Measurements from ENCODE around the gene EML4. TPM values are rescaled to one million over a fixed set of nuclear protein-coding genes. Genes with fewer than 3 reads are reported as not detected.
"Not testable (repeated sequence)": the region's sequence is repeated elsewhere in the genome, so short reads cannot be mapped to it uniquely, and the experiment has no call there.

EML4 gene
- total RNA-seq, 1 donor from 2014 or later, result 43.0 TPM

DNA sequence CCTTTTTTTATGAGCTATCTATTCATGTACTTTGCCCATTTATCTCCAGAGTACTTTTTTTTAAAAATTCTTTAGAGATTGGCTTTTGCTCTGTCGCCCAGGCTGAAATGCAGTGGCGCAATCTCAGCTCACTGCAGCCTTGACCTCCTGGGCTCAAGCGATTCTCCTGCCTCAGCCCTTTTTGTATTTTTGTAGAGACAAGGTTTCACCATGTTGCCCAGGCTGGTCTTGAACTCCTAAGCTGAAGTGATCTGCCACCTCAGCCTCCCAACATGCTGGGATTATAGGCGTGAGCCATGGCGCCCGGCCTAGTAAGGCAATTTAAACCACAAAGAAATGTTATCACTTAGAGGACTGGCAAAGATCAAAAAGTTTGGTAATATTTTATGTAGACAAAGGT, 177.7 kb downstream of the EML4 start:
- H3K4me1 Mint-ChIP-seq (ENCODE audit: low read depth), result peaks cover 19% of the 10 kb centered on the region
- DNase-seq (ENCODE audit: low spot score); H3K9me3 Mint-ChIP-seq; H3K27ac Mint-ChIP-seq; H3K4me3 Mint-ChIP-seq (ENCODE audit: low read depth); H3K27me3 Mint-ChIP-seq (ENCODE audit: low read depth); intact Hi-C loops (cut with micrococcal nuclease): not testable (repeated sequence)
- H3K36me3 Mint-ChIP-seq (ENCODE audit: low read depth), result peaks cover 67% of the 10 kb centered on the region

DNA sequence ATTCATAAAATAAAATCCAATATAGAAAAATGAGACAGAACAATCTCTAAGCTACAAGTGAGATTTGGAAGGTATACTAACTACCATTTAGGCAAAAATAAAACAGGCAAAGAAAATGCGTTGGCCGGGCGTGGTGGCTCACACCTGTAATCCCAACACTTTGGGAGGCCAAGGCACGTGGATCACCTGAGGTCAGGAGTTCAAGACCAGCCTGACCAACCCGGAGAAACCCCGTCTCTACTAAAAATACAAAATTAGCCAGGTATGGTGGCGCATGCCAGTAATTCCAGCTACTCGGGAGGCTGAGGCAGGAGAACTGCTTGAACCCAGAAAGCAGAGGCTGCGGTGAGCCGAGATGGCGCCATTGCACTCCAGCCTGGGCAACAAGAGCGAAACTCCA, 178.4 kb downstream of the EML4 start:
- H3K27me3 Mint-ChIP-seq (ENCODE audit: low read depth); H3K27ac Mint-ChIP-seq; H3K4me3 Mint-ChIP-seq (ENCODE audit: low read depth); H3K9me3 Mint-ChIP-seq; DNase-seq (ENCODE audit: low spot score); intact Hi-C loops (cut with micrococcal nuclease): not testable (repeated sequence)
- Mint-ChIP-seq H3K4me1 (ENCODE audit: low read depth) (peaks cover 12% of the 10 kb centered on the region), H3K36me3 (ENCODE audit: low read depth) (peaks cover 73% of the 10 kb centered on the region)

DNA sequence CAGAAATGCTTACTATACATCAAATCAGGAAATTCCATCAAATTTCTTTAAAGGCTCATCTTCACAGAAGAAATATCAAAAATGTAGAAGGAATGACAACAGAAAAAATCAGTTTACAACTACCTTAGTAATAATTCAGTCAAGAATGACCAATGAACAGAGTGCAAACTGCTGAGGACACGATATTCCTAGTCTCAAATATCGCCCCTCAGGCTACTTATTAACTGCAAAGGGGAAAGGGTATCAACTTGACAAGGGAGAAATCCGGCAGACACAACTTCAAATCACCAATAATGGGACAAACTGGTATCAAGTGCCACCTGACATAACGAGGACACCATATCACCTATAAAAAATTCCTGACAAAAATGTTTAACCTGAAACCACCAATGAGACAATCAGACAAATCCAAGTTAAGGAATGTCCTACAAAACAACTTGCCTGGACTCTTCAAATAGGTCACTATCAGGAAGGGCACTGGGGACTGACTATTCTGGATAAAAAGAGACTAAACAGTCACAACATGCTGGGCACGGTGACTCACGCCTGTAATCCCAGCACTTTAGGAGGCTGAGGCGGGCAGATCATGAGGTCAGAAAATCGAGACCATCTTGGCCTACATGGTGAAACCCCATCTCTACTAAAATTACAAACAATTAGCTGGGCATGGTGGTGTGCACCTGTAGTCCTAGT, 179.1 kb downstream of the EML4 start:
- Mint-ChIP-seq H3K4me3 (ENCODE audit: low read depth) (no peak overlapping the region), H3K27me3 (ENCODE audit: low read depth) (no peaks in the 10 kb centered on the region), H3K4me1 (ENCODE audit: low read depth) (peaks cover 6% of the 10 kb centered on the region), H3K9me3 (no peaks in the 10 kb centered on the region), H3K27ac (no peak overlapping the region), H3K36me3 (ENCODE audit: low read depth) (peaks cover 71% of the 10 kb centered on the region)
- intact Hi-C loops (cut with micrococcal nuclease), result no loop called here
- no peak for DNase-seq (ENCODE audit: low spot score)

DNA sequence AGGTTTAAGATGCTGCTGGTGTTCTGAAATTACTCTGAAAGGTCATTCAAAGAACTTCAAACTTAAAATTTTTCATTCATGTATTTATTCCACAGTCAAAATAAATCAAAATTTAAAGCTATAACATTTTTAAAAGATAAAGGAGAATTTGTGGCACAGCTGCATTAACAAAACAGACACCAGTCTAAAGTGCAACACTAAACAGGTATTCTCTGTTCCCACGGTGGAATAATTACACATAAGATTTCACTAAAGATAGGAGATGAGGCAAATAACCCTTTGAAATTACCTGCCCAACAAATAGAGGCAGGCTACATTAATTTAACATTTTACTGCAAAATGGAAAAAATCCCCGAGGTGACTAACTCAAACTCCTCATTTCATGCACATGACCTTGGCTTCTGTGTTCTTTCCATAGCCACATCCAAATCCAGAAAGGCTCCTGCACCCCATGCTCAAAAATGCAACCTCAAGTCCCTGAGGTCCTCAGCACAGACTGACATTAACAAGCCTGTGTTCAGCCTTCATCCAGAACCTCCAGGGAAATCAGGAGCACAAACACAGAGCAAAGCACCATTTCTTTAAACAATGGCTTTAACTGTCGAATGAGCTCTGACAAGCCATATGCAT, 181.4 kb downstream of the EML4 start:
- Mint-ChIP-seq H3K36me3 (ENCODE audit: low read depth) (peaks cover 66% of the 10 kb centered on the region), H3K27ac (no peak overlapping the region), H3K27me3 (ENCODE audit: low read depth) (no peaks in the 10 kb centered on the region), H3K4me1 (ENCODE audit: low read depth) (peaks cover 11% of the 10 kb centered on the region), H3K9me3 (no peaks in the 10 kb centered on the region), H3K4me3 (ENCODE audit: low read depth) (no peak overlapping the region)
- intact Hi-C loops (cut with micrococcal nuclease), result no loop called here
- no peak for DNase-seq (ENCODE audit: low spot score)

DNA sequence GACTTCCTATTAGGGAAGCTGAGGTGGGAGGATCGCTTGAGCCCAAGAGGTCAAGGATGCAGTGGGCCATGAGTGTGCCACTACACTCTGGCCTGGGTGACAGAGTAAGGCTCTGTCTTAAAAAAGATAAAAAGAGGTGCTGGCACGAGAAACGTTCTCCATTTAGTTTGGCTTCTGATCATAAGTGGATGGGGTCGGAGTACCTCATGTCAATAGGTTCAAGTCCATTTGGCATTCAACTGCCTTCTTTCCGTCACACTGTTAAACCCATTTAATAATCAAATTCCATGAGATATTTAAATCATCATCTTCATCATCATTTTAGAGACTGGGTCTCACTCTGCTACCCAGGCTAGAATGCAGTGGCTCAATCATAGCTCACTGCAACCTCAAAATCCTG, 182.7 kb downstream of the EML4 start:
- DNase-seq (ENCODE audit: low spot score), result no peak
- H3K36me3 Mint-ChIP-seq (ENCODE audit: low read depth), result peaks cover 64% of the 10 kb centered on the region
- peaks cover 11% of the 10 kb centered on the region for H3K4me1 Mint-ChIP-seq (ENCODE audit: low read depth)
- H3K4me3 Mint-ChIP-seq (ENCODE audit: low read depth), result no peak overlapping the region
- intact Hi-C loops (cut with micrococcal nuclease), result no loop called here
- H3K27me3 Mint-ChIP-seq (ENCODE audit: low read depth), result no peaks in the 10 kb centered on the region
- H3K9me3 Mint-ChIP-seq, result no peaks in the 10 kb centered on the region
- no peak overlapping the region for H3K27ac Mint-ChIP-seq

DNA sequence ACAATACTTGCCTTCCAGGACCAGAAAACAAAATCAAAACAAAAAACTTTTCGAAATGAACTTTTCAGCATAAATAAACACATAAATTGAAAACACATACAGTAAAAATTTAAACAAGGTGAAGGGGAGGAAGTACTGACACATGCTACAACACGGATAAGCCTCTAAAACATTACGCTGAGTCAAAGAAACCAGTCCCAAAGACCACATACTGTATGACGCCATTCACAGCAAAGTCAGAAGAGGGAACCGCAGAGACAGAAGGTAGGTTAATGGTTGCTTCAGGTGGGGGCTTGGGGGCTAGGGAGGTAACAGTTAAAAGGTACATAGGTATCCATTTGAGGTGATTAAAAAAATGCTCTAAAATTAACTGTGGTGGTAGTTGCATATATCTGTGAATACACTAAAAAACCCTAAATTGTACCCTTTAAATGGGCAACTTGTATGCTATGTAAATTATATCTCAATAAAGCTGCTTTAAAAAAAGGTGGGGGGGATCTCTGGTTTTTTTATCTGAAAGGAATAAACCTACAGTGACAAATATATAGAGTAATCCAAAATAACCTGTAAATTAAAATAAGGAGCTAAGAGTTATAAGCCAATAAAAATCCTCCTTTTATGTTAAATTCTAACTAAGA, 184.8 kb downstream of the EML4 start:
- H3K4me1 Mint-ChIP-seq (ENCODE audit: low read depth), result peaks cover 26% of the 10 kb centered on the region
- no peaks in the 10 kb centered on the region for H3K9me3 Mint-ChIP-seq
- peaks cover 46% of the 10 kb centered on the region for H3K36me3 Mint-ChIP-seq (ENCODE audit: low read depth)
- no peak overlapping the region for H3K4me3 Mint-ChIP-seq (ENCODE audit: low read depth)
- peak overlapping the region; percentile 8 for H3K27ac Mint-ChIP-seq
- DNase-seq (ENCODE audit: low spot score), result no peak
- intact Hi-C loops (cut with micrococcal nuclease), result no loop called here
- no peaks in the 10 kb centered on the region for H3K27me3 Mint-ChIP-seq (ENCODE audit: low read depth)

DNA sequence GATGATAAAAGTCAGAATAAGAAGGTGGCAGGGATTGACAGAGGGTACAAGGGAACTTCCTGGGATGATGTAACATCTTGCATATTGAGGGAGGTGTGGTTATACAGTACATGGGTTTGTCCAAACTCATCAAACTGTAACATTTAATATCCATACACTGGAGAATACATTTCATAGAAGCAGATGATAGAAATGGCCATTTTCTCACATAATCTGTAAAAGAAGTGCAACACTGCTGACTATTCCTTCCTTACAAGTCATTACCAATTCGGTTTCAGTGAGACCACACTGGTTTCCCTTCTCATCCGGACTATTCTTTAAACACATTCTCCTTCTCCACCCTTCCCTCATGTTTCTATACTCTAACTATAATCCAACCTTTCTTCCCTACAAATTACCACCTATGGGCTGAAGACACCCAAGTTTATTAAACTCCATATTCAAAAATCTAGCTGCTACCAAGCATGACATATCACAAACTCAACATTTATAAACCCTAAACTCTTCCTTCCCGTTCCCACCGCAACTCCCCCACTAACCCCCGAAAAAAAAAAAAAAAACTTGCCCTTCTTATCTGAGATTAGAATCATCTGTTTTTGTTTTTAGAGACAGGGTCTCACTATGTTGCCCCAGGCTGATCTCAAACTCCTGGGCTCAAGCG, 190.3 kb downstream of the EML4 start:
- peak overlapping the region; percentile 84 for H3K4me3 Mint-ChIP-seq (ENCODE audit: low read depth)
- no peaks in the 10 kb centered on the region for H3K9me3 Mint-ChIP-seq
- no peaks in the 10 kb centered on the region for H3K27me3 Mint-ChIP-seq (ENCODE audit: low read depth)
- no peak for DNase-seq (ENCODE audit: low spot score)
- intact Hi-C loops (cut with micrococcal nuclease), result no loop called here
- peak overlapping the region; percentile 96 for H3K27ac Mint-ChIP-seq
- H3K36me3 Mint-ChIP-seq (ENCODE audit: low read depth), result peaks cover 4% of the 10 kb centered on the region
- peaks cover 37% of the 10 kb centered on the region for H3K4me1 Mint-ChIP-seq (ENCODE audit: low read depth)

DNA sequence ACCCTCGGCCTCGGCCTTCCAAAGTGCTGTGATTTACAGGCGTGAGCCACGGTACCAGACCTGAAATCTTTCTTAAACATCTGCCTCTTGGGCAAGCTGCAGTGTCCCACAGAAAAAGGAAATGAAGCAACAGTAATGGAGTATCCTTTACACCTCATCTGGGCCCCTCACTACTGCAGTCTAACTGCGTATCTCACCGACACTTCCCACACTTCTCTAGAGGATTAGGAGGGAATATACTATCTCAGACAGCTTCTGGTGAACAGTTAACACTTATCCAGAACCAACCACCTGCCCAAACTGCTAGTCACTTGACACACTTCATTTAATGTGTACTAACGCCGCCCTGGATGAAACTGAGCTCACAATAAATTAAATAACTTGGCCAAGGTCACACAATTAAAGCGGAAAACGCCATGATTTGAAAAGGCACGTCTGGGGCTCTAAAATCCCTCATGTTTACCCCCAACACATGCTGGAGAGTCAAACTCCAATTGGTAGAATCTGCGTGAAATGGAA, 190.9 kb downstream of the EML4 start:
- Mint-ChIP-seq H3K9me3 (no peaks in the 10 kb centered on the region), H3K27ac (peak overlapping the region; percentile 96), H3K4me1 (ENCODE audit: low read depth) (peaks cover 35% of the 10 kb centered on the region), H3K4me3 (ENCODE audit: low read depth) (peak overlapping the region; percentile 84), H3K27me3 (ENCODE audit: low read depth) (peaks cover 2% of the 10 kb centered on the region), H3K36me3 (ENCODE audit: low read depth) (peaks cover 4% of the 10 kb centered on the region)
- intact Hi-C loops (cut with micrococcal nuclease), result loop anchor here (2.0 to 5.0 kb wide), 4 partner anchors 61 to 451 kb away; partner anchors contain the start of gene MTA3
- DNase-seq (ENCODE audit: low spot score), result no peak

DNA sequence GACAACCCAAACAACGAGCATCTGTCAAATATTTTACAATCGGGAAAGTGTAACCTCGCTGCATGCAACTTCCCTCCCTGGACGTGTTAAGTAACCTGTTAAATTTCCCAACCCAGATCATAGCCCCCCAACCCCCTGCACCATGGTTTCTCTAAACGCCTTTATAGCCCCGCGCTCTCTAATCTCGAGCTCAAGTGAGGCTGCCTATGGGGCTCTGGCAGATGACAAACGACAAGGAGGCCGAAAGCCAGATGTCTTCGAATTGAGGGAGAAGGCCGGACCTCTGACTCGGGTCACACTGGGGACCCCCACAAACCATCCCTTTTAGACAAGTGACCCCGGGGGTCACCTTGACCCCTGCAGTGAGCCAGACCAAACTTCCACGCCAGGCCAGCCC, 191.3 kb downstream of the EML4 start:
- Mint-ChIP-seq H3K27me3 (ENCODE audit: low read depth) (peaks cover 2% of the 10 kb centered on the region), H3K27ac (peak overlapping the region; percentile 96), H3K4me3 (ENCODE audit: low read depth) (peak overlapping the region; percentile 84), H3K4me1 (ENCODE audit: low read depth) (peaks cover 35% of the 10 kb centered on the region), H3K36me3 (ENCODE audit: low read depth) (peaks cover 4% of the 10 kb centered on the region), H3K9me3 (no peaks in the 10 kb centered on the region)
- DNase-seq (ENCODE audit: low spot score), result no peak
- intact Hi-C loops (cut with micrococcal nuclease), result loop anchor here (2.0 to 5.0 kb wide), 4 partner anchors 60 to 450 kb away; partner anchors contain the start of gene MTA3

DNA sequence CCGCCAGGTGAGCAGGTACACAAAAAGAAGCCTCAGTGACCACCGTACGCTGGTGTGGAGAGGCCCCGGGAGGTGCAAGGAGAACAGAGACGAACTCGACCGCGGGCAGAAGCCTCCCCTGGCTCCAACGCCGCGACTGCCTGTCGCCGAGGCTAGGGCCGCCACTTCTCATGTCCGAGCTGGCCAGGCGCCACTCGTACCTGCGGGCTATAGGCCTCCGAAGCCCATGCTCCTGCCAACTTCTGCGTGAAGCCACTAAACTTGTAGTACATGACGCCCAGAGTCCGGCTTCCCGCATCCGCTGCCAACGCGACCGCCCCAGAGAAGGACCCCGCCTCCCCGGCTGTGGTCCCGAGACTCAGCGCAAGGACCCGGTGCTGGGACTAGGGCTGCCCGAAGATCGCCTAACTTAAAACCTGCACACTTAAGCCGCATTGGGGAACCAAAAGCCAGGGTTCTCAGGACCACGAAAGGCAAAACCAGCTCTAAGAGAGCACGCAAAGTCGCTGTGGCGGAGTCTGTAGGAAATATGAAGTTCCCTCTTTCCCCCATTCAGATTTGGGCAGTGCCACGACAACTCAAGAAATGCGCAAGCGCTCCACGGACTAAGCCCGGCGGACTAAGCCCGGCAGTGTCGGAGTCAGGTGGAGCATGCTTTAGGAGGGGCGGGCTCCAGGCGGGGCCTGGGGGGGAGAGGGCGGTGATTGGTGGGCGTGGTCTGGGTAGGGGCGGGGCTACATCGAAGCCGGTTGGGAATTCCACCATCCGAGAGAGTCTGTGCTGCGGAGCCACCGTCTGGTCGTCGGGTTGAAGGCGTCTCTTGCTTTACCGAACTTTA, 192.0 kb downstream of the EML4 start, which contains the start of gene COX7A2L:
COX7A2L (minus strand) TSS at position 328 of the 838 bp plus-strand sequence; CDS start at position 272, 56 bp downstream.
- DNase-seq (ENCODE audit: low spot score), result peak; percentile 91
- H3K4me1 Mint-ChIP-seq (ENCODE audit: low read depth), result peaks cover 35% of the 10 kb centered on the region
- peak within 1 kb of the TSS; percentile 96 for H3K27ac Mint-ChIP-seq

DNA sequence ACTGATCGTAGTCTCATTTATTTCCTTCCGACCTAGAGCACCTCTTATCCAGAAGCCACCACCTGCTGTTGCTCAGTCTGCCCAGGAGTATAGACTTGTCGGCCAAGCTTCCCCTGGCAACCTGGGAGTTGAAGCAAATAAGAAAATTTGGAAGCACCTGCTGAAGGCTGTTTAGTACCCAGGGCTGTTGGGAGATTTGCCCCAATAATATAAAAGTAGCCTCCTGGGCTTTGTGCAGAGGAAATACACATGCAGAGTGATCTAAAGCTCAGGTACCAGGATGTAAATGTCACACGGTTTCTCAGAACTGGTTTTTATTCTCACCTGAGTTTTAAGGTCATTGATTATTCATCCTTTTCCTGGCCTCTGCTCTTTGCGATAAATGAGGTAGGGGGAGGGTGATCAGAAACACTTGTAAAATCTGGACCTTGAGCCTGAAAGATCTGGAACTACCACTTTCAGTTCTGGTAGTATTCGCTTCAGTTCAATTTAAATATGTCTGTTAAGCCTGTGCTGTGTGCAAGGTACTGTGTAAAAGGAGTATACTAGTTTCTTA, 192.7 kb downstream of the EML4 start:
- H3K36me3 Mint-ChIP-seq (ENCODE audit: low read depth), result no peaks in the 10 kb centered on the region
- peak overlapping the region; percentile 96 for H3K27ac Mint-ChIP-seq
- H3K9me3 Mint-ChIP-seq, result no peaks in the 10 kb centered on the region
- no peak for DNase-seq (ENCODE audit: low spot score)
- peaks cover 35% of the 10 kb centered on the region for H3K4me1 Mint-ChIP-seq (ENCODE audit: low read depth)
- peaks cover 2% of the 10 kb centered on the region for H3K27me3 Mint-ChIP-seq (ENCODE audit: low read depth)
- intact Hi-C loops (cut with micrococcal nuclease), result loop anchor here (1.0 to 5.0 kb wide), 8 partner anchors 59 to 521 kb away; partner anchors contain the start of gene MTA3
- H3K4me3 Mint-ChIP-seq (ENCODE audit: low read depth), result peak overlapping the region; percentile 84

More for the DNA sequence above, 192.0 kb downstream of the EML4 start, which contains the start of gene COX7A2L:
- H3K4me3 Mint-ChIP-seq (ENCODE audit: low read depth), result peak within 1 kb of the TSS; percentile 84
- H3K9me3 Mint-ChIP-seq, result no peaks in the 10 kb centered on the region
- peaks cover 2% of the 10 kb centered on the region for H3K27me3 Mint-ChIP-seq (ENCODE audit: low read depth)
- peaks cover 3% of the 10 kb centered on the region for H3K36me3 Mint-ChIP-seq (ENCODE audit: low read depth)
- intact Hi-C loops (cut with micrococcal nuclease), result loop anchor here (1.0 to 5.0 kb wide), 7 partner anchors 60 to 450 kb away; partner anchors contain the start of gene MTA3

Measured in activated T-helper 2 cell treated with anti-CD3 and anti-CD28 coated beads, Interferon-gamma antibody, Interleukin-2, Interleukin-4, amounts not matched to agents 10 μg/mL and 5 μg/mL and 100 μg/mL, durations not matched to agents 14 hours and 24 hours and 36 hours (primary cell).